RPMI7951 (cell line): ENCODE measurements around the gene TBCK. TPM values are rescaled to one million over a fixed set of nuclear protein-coding genes. Genes with fewer than 3 reads are reported as not detected.
A peak's percentile ranks its signal among the peaks of the same experiment; 100 is the strongest.
"Not testable (repeated sequence)": the region's sequence is repeated elsewhere in the genome, so short reads cannot be mapped to it uniquely, and the experiment has no call there.

ENCODE experiments used
- DNase-seq: peaks from one replicate; pipeline ENCODE4 v3.0.0-alpha.2; 2012; ENCODE audit warnings: low read depth
- total RNA-seq: library from RNA; depleted of rRNA; stranded (reverse); fragments of >200 nt; shearing (Covaris generic); gene quantifications from 2 replicates; pipeline ENCODE4 v1.2.3, GENCODE V29; 2014

The TBCK gene
- total RNA-seq, 1 experiment from 2014 or later: 22.2 TPM

DNA sequence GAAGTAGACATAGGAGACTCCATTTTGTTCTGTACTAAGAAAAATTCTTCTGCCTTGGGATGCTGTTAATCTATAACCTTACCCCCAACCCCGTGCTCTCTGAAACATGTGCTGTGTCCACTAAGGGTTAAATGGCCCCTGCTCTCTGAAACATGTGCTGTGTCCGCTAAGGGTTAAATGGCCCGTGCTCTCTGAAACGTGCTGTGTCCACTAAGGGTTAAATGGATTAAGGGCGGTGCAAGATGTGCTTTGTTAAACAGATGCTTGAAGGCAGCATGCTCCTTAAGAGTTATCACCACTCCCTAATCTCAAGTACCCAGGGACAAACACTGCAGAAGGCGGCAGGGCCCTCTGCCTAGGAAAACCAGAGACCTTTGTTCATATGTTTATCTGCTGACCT is 5.8 kb upstream of the TBCK start:
- DNase-seq: not testable (repeated sequence)

DNA sequence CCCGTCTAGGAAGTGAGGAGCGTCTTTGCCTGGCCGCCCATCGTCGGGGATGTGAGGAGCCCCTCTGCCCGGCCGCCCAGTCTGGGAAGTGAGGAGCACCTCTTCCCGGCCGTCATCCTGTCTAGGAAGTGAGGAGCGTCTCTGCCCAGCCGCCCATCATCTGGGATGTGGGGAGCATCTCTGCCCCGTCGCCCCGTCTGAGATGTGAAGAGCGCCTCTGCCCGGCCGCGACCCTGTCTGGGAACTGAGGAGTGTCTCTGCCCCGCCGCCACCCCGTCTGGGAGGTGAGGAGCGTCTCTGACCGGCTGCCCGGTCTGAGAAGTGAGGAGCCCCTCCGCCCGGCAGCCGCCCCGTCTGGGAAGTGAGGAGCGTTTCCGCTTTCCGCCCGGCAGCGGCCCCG is 5.2 kb upstream of the TBCK start:
- DNase-seq: not testable (repeated sequence)

DNA sequence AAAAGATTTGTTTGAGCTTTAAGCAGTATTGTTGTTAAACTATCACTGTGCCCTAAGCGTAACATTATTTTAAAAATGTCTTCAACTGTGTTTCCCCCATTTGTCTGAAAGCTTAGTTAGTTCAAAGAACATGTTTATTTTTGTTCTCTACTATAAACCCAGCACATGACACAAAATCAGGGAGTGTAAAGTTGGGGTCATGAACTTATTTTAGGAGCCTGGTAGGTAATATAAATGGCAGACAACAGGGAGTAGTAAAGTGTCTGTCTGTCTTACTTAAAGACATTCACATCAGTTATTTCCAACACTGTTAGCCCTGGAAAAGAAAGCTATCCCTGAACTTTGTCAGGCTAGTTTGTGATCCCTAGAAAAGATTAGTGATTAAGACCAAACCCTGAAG is 4.2 kb upstream of the TBCK start:
- no peak for DNase-seq

DNA sequence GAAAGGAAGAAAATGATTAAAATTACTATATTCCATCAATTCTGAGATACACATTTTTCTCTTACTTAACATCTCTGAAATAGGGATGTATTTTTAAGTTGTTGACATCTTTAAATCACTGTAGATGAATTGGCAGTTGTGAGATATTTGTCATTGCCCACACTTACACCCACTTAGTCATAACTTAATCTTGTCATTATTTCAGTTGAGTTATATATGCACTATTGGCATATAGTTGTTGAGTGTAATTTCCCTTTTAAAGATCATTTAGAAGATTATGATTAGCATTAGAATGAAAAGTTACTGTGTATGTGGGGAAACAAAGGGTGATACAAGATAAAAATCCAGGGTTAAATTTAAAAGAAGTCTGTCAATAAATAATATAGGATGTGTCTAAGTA is 2.5 kb upstream of the TBCK start:
- DNase-seq: no peak

DNA sequence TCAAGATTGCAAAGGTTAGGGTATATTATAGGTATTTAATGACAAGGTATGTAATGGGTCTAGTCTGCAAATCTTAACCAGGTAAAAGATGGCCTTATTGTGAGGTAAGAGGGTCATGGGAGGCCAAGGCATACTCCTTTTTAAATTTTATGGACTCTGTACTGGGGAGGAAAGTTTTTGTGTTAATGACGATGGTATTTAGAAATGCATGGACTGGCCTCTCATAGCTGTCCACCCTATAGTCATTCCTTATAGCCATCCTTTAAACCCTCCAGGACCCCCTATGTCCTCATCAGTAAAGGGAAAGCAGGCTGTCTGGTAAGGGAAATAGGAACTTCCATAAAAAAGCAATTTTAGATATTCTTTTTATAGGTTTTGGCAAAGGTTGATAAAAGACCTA is 1.8 kb upstream of the TBCK start:
- no peak for DNase-seq

DNA sequence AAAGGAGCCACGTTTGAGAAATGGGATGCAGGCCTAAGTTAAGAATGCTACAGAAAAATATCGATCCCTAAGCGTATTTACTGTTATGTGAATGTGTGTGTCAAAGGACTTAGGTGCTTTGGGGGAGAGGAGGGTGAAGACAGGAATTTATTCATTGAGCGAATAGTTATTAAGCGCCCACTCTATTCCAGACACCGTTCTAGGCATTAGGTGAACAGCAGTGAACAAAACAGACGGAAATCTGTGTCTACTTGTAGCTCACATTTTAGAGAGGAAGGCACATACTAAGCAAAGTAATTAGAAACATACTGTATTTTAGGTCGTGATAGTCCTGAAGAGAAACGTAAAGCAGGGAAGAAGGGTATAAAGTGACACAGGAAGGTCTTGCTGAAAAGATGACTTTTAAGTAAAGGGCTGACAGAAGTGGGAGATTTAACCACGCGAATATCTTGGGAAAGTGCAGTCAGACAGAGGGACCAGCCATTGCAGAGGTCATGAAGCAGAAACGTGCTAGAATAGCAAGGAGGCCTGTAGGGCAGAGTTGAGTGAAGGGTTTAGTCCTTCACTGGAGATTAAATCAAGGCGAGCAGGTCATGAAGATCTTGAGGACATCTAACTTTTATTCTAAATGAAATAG is 882 bp upstream of the TBCK start:
- no peak for DNase-seq

DNA sequence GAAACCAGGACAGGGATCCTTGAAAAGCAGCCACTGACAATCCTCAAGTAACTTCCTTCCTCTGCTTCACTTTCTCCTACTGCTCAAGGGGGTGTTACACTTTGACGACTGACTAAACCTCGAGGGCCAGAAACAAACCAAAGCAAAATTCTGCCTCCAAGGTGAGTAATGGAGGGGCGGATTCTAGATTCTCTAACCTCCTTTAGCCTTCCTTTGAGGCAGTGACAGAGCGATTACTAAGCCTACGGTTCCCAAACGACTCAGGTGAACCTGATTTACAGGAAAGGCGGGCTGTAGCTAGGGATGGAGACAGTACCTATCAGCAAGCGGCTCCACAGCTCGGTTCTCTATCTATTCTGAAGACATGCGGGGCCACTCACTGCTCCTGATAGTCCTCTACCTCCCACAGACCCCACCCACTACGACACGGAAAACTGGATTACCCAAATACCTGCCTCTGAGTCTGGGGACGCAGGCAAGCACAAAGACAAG is 487 bp downstream of the TBCK start:
- peak; percentile 45 for DNase-seq

DNA sequence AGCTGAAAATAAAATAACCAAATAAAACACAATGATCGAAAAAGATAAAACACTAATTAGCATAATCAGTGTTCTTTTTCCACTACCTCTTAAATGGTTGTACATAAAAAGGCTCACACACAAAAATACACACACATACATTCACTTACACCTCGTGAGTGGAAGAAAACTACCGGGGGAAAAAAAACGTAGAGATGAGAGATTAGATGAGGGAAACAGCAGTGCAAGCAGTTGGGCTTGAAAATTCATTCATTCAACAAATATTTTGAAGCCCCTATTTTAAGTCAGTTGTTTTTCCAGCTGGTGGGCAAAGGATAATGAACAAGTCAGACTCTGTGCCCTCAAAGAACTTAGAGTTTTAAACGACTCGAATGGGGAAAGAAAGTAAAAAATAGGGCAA is 1.0 kb downstream of the TBCK start:
- no peak for DNase-seq

DNA sequence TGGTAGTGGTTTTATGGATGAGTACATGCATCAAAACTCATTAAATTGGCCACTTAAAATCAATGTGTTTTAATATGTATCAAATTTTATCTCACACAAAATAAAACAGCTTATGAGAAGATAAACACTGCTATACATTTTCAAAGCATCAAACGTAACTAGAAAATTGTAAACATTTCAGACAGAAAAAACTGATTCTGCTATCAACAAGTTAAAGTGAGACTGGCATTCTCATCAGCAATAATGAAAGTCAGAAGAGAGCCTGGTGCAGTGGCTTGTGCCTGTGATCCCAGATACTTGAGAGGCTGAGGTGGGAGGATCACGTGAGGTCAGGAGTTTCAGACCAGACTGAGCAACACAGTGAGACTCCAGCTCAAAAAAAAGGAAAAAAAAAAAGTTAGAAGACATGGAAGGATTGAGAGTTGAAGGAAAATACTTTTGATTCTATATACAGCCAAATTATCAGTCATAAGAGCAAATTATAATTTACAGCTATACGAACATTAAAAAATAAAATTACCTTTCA is 2.9 kb downstream of the TBCK start:
- no peak for DNase-seq

DNA sequence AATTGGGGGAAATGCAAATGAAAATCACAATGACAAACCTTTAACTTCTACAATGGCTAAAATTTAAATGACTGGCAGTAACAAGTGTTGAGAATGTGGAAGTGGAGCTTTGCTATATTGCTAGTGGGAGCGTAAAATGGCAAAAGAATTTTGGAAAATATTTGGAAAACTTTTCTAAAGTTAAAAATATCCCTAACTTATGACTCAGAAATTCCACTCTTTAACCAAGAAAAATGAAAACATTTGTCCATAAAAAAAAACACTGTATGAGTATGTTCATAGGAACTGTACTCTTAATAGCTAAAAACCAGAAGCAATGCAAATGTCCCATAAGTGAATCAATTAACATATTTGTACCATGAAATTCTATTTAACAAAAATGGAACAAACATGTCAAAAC is 3.6 kb downstream of the TBCK start:
- no peak for DNase-seq

DNA sequence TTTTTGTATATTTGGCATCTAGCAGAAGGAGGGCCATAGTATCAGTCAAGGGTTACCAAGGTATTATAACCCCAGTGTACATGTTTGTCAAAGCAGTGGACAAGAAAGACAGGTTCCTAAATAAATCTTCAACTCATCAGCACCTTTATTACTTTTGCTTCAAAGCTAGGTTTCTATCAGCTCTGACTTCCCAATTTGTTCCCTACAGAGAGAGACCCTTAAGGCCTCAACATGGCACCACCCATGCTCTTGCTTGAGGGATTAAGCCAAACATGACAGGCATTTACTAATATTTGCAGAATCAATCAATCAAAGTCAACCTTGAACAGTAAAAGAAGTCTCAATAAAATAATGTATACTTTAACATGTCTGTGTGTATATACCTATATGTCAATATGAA is 9.4 kb downstream of the TBCK start:
- DNase-seq: no peak

DNA sequence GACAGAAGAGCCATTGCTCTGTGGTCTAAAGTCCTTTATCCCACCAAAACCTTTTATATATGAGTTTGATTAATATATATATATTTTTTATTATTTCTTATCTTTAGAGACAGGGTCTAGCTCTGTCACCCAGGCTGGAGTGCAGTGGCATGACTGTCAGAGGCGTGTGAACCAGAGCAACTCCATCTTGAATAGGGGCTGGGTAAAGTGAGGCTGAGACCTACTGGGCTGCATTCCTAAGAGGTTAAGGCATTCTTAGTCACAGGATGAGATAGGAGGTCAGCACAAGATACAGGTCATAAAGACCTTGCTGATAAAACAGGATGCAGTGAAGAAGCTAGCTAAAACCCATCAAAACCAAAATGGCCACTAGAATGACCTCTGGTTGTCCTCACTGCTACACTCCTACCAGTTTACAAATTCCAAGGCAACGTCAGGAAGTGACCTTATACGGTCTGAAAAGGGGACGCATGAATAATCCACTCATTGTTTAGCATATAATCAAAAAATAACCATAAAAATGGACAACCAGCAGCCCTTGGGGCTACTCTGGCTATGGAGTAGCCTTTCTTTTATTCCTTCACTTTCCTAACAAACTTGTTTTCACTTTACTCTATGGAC is 10.5 kb downstream of the TBCK start:
- no peak for DNase-seq

DNA sequence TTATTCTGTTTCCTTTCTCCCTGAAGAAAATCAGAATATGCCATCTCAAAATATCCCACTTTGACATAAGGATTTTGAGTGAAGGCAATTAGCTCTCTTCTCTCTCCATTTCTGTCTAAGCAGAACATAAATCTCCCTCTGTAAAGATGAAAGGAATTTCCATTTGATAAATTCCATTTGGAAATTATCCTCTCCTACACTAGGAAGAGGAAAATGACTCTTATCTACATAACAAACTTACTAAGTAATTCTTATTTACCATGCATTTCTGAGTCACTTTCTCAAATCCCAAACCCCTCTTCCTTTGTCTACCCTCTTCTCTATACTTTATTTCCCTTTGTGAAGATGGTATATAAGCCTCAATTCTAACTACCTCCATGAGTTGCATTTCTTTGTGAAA is 11.4 kb downstream of the TBCK start:
- no peak for DNase-seq

DNA sequence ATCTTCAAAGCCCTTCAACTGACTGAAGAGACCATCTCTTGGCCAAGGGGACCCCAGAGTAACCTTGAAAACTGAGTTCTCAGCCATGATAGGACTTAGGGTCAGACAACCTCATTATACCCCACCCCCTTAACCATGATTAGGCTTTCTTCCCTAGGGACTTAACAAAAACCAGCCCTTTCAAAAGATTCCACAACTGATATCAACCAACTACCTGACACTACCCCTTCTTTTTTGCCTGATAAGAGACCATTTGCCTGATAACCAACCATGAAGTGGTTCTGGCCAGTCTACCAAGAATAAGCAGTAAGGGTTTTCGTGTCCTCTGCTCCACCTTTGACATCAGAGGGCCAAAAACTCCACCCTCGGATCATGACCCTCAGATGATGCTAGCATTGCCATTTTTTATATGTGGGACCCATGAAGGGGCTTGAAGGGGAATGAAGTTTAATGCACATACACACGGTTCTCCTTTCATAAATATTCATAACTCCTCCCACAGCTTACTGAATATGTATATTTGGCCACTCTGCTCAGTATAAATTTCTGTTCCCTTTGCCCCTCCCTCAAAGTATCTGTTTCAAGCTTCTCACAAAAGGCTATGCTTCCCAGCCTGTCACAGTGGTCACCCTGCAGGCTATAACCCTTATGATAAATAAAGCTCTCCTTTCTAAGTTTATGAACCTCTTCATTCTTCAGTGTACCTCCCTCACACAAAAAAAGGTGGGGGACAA is 12.3 kb downstream of the TBCK start:
- no peak for DNase-seq

DNA sequence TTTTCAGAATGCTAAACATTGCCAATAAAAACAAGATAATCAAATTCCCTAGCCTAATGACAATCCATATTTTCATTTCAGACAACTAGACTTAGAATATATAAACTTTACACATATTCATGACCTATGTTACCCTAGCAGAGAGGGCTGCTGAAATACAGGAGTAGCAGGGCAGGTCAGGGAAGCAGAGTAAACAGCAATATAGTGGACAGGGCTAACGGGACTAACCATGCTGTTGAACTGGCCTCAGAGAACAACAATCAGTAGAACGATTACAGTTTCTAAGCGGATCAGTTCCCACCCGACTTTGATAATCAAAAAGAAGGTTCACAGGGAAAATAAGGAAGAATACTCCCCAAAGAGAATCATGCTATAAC is 14.0 kb downstream of the TBCK start:
- DNase-seq: no peak

DNA sequence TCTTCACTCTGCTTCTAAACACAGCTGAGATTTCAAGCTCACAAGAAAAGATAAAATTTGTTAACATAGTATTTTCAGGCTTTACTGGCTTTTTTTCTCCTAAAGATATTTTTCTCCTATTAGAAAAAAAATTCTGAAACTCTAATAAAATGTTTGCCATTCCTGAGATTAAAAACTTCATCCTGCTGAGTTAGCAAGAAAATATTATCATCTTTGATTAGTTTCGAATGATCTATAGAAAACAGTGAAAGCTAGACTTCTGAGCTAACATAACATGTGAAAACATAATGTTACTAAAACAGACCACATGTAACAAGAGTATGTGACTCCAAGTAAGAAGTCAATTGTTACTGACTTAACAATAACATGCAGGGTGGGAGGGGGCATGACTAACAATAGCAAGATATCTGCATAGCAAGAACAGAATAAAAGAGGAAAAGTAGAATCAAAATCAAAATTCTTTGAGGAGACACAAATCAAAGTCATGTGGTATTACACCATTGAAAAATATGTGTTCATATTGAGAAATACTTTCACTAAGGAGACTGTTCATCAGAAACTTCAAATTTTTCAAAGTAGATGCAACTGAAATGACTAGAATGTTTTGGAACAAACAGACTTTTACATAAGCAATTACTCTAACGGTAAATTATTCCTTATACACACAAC is 14.5 kb downstream of the TBCK start:
- DNase-seq: no peak

DNA sequence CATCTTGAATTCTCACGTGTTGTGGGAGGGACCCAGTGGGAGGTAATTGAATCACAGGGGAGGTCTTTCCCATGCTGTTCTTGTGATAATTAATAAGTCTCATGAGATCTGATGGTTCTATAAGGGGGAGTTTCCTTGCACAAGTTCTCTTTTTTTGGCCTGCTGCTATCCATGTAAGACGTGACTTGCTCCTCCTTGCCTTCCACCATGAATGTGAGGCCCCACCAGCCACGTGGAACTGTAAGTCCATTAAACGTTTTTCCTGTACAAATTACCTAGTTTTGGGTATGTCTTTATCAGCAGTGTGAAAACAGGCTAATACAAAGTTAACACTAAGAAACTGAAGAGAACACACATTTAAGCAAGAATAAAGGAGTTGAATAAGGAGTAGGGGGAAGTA is 16.0 kb downstream of the TBCK start:
- DNase-seq: no peak

DNA sequence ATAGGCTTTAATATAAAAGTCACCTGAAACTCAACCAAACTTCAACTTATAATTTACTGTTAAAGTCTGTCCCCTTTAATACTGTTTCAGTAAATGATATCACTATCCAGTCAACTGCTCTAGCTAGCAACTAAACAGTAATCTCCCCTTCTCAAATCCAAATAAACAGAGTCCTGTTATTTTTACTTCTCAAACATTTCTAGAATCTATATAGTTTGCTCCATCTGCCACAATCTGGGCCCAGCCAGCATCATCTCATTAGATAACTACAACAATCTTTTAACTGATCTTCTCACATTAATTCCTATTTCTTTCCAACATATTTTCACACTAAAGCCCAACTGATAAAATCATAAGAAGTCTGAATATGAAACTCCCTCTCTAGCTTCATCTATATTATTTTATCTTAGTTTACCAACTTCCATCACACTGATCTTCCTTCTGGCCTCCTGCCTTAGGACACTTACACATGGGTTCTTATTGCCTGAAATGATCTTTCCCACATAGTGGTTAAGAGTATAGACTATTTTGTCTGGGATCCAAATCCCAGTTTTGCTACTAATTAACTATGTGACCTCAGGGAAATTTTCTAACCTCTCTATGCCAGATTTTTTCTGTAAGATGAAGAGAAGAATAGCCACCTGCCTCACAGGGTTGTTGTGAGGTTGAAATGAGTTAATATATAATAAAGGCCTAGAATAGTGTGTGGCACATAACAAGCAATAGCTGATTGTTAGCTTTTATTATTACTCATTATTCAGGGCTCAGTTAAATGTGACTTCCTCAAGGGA is 18.6 kb downstream of the TBCK start:
- DNase-seq: no peak

DNA sequence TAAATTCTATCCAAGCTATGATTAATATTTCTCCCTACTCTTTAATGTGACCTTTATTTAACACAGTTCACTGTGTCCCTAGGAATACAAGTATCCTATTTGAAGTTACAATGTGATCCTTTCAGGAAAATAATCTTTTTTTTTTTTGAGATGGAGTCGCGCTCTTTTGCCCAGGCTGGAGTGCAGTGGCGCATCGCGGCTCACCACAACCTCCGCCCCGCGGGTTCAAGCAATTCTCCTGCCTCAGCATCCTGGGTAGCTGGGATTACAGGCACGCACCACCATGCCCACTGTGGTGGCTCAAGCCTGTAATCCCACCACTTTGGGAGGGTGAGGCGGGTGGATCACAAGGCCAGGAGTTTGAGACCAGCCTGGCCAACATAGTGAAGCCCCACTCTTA is 21.9 kb downstream of the TBCK start:
- no peak for DNase-seq

DNA sequence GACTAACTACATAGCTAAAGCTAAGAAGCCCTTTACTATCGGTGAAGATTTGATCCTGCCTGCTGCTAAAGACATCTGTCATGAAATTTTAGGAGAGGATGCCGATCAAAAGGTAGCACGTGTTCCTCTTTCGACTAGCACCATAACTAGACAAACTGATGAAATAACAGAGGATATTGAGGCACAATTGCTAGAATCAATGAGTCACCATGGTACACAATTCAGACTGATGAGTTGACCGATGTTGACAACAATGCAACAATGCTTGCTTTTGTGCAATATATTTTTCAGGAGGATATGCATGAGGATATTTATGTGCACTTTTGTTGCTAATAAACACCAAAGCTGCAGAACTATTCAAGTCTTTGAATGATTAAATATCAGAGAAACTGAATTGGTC is 24.3 kb downstream of the TBCK start:
- DNase-seq: no peak

DNA sequence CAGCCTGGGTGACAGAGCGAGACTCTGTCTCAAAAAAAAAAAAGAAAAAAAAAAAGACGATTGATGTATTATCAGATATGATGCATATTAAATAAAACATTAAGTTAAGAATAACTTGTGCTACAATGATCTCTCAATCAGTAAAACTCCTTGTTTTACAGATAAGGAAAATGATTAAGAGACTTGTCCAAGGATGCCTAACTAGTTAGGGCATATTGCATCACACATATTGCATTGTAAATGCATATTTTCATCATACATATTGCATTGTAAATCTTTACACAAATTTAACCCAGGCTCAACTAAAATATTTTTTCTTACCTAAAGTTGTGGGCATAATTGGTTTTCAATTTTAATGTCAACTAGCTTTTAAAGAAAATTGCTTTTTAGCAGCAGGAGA is 26.3 kb downstream of the TBCK start:
- no peak for DNase-seq
